Measurements from ENCODE around the gene DLEU7. TPM values are rescaled to one million over a fixed set of nuclear protein-coding genes. Genes with fewer than 3 reads are reported as not detected.

The DLEU7 gene
- total RNA-seq, result under 0.01 TPM in 1 of 2 replicates, not detected in the other

GRCh38 chr13:50843257-50844083 lies at the start of gene DLEU7:
Gene DLEU7, minus strand, starts transcription at chr13:50843692. Its CDS starts 46 bp downstream, at chr13:50843646.

Other genes starting within 250 kb of the DLEU7 start
- 33.1 and 39.4 TPM in 2 replicates for gene RNASEH2B, start 66.1 kb upstream of the DLEU7 start, total RNA-seq